Posterior vena cava (tissue), 2 donors: Measurements from ENCODE around the gene NUDCD2. TPM values are rescaled to one million over a fixed set of nuclear protein-coding genes. Genes with fewer than 3 reads are reported as not detected.
"Not testable (repeated sequence)": the region's sequence is repeated elsewhere in the genome, so short reads cannot be mapped to it uniquely, and the experiment has no call there.

Experiments used
- DNase-seq: peaks from one replicate; pipeline ENCODE4 v3.0.0-alpha.2; 2020; ENCODE audit warnings: low spot score
- intact Hi-C, 2 donors: fragments of 100-400 bp; cut with DNase I; formaldehyde crosslinking; loops; one replicate each; pipeline versions ENCODE4 v1.14.1 to v1.14.2; 2022 to 2023
- total RNA-seq, 2 donors: library from RNA; stranded (reverse); fragmentation: NEBNext Ultra II Directional; extraction: Animal tissue kit (Norgen Biotek cat#: 25700); gene quantifications; one replicate each; pipeline ENCODE4 v1.2.1, GENCODE V29; 2021
- donor health status: DM: yes; HTN: yes; CAD: no.
- donor health status: DM: yes; HTN: yes; CAD: no.

NUDCD2 gene
- total RNA-seq, 2 donors from 2014 or later, result 17.8 to 21.6 TPM

GRCh38 chr5:163478126-163478981 is 18.5 kb upstream of the NUDCD2 start:
- intact Hi-C loops, result no loop called here
- DNase-seq, result no peak

GRCh38 chr5:163475411-163475810 is 15.5 kb upstream of the NUDCD2 start:
- intact Hi-C loops, result no loop called here

GRCh38 chr5:163473635-163474243 is 13.8 kb upstream of the NUDCD2 start:
- no peak for DNase-seq
- intact Hi-C loops, result no loop called here

More at GRCh38 chr5:163475411-163475810, 15.5 kb upstream of the NUDCD2 start:
- DNase-seq, result no peak

- intact Hi-C loops, result no loop called here
- DNase-seq, result no peak
Observed at GRCh38 chr5:163467682-163468081, 7.8 kb upstream of the NUDCD2 start.

GRCh38 chr5:163463063-163463435 is 3.1 kb upstream of the NUDCD2 start:
- DNase-seq, result no peak
- intact Hi-C loops, result no loop called here

- DNase-seq, result no peak
- intact Hi-C loops, result no loop called here
Observed at GRCh38 chr5:163460562-163461171, 765 bp upstream of the NUDCD2 start, which contains the start of gene HMMR. TSS of gene HMMR (plus strand) at chr5:163460632. CDS start at chr5:163460693, 61 bp downstream.

GRCh38 chr5:163459462-163459818 is 462 bp downstream of the NUDCD2 start:
- intact Hi-C loops, result no loop called here
- no peak for DNase-seq

- no peak for DNase-seq
- intact Hi-C loops, result no loop called here
Observed at GRCh38 chr5:163458778-163459385, 1.0 kb downstream of the NUDCD2 start.

GRCh38 chr5:163456840-163457239 is 3.1 kb downstream of the NUDCD2 start:
- DNase-seq, result no peak

GRCh38 chr5:163456029-163456589 is 3.8 kb downstream of the NUDCD2 start:
- intact Hi-C loops, result no loop called here

More at GRCh38 chr5:163456840-163457239, 3.1 kb downstream of the NUDCD2 start:
- intact Hi-C loops, result no loop called here

GRCh38 chr5:163455406-163455805 is 4.5 kb downstream of the NUDCD2 start:
- intact Hi-C loops, DNase-seq: not testable (repeated sequence)

More at GRCh38 chr5:163456029-163456589, 3.8 kb downstream of the NUDCD2 start:
- no peak for DNase-seq

- intact Hi-C loops, result no loop called here
- DNase-seq, result no peak
Observed at GRCh38 chr5:163453705-163454104, 6.2 kb downstream of the NUDCD2 start.

- intact Hi-C loops, result no loop called here
- no peak for DNase-seq
Observed at GRCh38 chr5:163451489-163451888, 8.4 kb downstream of the NUDCD2 start.

GRCh38 chr5:163448491-163448890 is 11.4 kb downstream of the NUDCD2 start:
- no peak for DNase-seq
- intact Hi-C loops, result no loop called here

GRCh38 chr5:163447875-163448274 is 12.0 kb downstream of the NUDCD2 start:
- intact Hi-C loops, result no loop called here

GRCh38 chr5:163447191-163447590 is 12.7 kb downstream of the NUDCD2 start:
- intact Hi-C loops, result no loop called here
- no peak for DNase-seq

More at GRCh38 chr5:163447875-163448274, 12.0 kb downstream of the NUDCD2 start:
- no peak for DNase-seq

- DNase-seq, result no peak
- intact Hi-C loops, result no loop called here
Observed at GRCh38 chr5:163445345-163445744, 14.6 kb downstream of the NUDCD2 start.

- intact Hi-C loops, result no loop called here
- no peak for DNase-seq
Observed at GRCh38 chr5:163444526-163444925, 15.4 kb downstream of the NUDCD2 start.

GRCh38 chr5:163440954-163441353 is 18.9 kb downstream of the NUDCD2 start:
- intact Hi-C loops, result no loop called here
- DNase-seq, result no peak

- intact Hi-C loops, result no loop called here
- DNase-seq, result no peak
Observed at GRCh38 chr5:163439092-163439425, 20.8 kb downstream of the NUDCD2 start.
